HepG2 (cell line): ENCODE data around the gene TPRN. TPM values are rescaled to one million over a fixed set of nuclear protein-coding genes. Genes with fewer than 3 reads are reported as not detected.

Experiments used
- ATF7 ChIP-seq, 2 experiments: fragments of 450-650 bp in 1 of 2; sonication (generic) in 1 of 2; formaldehyde crosslinking in 1 of 2; IDR thresholded peaks; 2 replicates each; pipeline versions ENCODE4 v1.4.0 to v1.6.1; 2016 to 2020; ENCODE audit warnings: antibody characterized with exemption in 1 of 2, mild to moderate bottlenecking in 1 of 2, missing genetic modification reagents in 1 of 2
- CBFB ChIP-seq: sonication (generic); formaldehyde crosslinking; IDR thresholded peaks from 2 replicates; pipeline ENCODE4 v1.4.0; 2020; ENCODE audit warnings: missing genetic modification reagents
- EED ChIP-seq: sonication (generic); formaldehyde crosslinking; IDR thresholded peaks from 2 replicates; pipeline ENCODE4 v1.5.0; 2020; ENCODE audit warnings: mild to moderate bottlenecking, missing genetic modification reagents
- FIP1L1 ChIP-seq: fragments of 200-400 bp; formaldehyde crosslinking; IDR thresholded peaks from 2 replicates; pipeline ENCODE4 v1.6.1; 2018; ENCODE audit warnings: low read depth, mild to moderate bottlenecking, low read length, moderate library complexity, borderline replicate concordance; ENCODE audit not compliant: insufficient read depth
- HNF4G ChIP-seq, 2 experiments: sonication (generic) in 1 of 2; formaldehyde crosslinking in 1 of 2; IDR thresholded peaks; 2 replicates each; pipeline versions ENCODE4 v1.4.0 to v1.6.1; 2011 to 2020; ENCODE audit warnings: borderline replicate concordance in 2 of 2, low read depth in 2 of 2, mild to moderate bottlenecking in 2 of 2, low read length in 1 of 2, missing genetic modification reagents in 1 of 2, moderate library complexity in 1 of 2
- RXRB ChIP-seq: IDR thresholded peaks from 2 replicates; pipeline ENCODE4 v1.6.1; 2016; ENCODE audit warnings: borderline replicate concordance, missing genetic modification reagents, missing compliant biosample characterization
- YY1 ChIP-seq: IDR thresholded peaks from 2 replicates; pipeline ENCODE4 v1.6.1; 2011; ENCODE audit warnings: low read length, low read depth, moderate library complexity, mild to moderate bottlenecking; ENCODE audit not compliant: insufficient read depth, insufficient replicate concordance
- ZNF136 ChIP-seq: sonication (generic); formaldehyde crosslinking; IDR thresholded peaks from 2 replicates; pipeline ENCODE4 v1.8.1; 2022; ENCODE audit warnings: low read depth, mild to moderate bottlenecking, moderate library complexity, missing genetic modification reagents
- ZNF432 ChIP-seq: sonication (generic); formaldehyde crosslinking; IDR thresholded peaks from 2 replicates; pipeline ENCODE4 v1.5.0; 2020; ENCODE audit warnings: missing genetic modification reagents, mild to moderate bottlenecking, borderline replicate concordance
- polyA plus RNA-seq, 8 experiments: library from polyadenylated mRNA; depleted of rRNA in 3 of 8; stranded (reverse) in 7 of 8; unstranded in 1 of 8; fragments of >200 nt; fragmentation: Illumina TruSeq in 4 of 8; extraction: Trizol in 4 of 8; gene quantifications; 2 replicates each; pipeline versions ENCODE4 v1.2.1 to v1.2.3, GENCODE V29; 2011 to 2016; ENCODE audit warnings: low read depth in 4 of 8, missing spikeins in 1 of 8, mixed read lengths in 1 of 8; ENCODE audit not compliant: insufficient read depth in 1 of 8
- total RNA-seq, 5 experiments: library from RNA; depleted of rRNA; stranded (reverse); fragments of >200 nt; fragmentation: Illumina TruSeq; extraction: Trizol; gene quantifications; 2 replicates each; pipeline ENCODE4 v1.2.3, GENCODE V29; 2016; ENCODE audit warnings: low read depth in 1 of 5
- TF ChIP-seq, protein P1 (sequence below), 2 experiments: fragments of 450-650 bp in 1 of 2; sonication (generic) in 1 of 2; formaldehyde crosslinking in 1 of 2; IDR thresholded peaks; 2 replicates each; pipeline versions ENCODE4 v1.6.1 to v1.8.0; 2016 to 2022; ENCODE audit warnings: antibody characterized with exemption in 1 of 2, mild to moderate bottlenecking in 1 of 2, missing genetic modification reagents in 1 of 2
- TF ChIP-seq, protein P2 (sequence below): sonication (generic); formaldehyde crosslinking; IDR thresholded peaks from 2 replicates; pipeline ENCODE4 v1.5.0; 2020; ENCODE audit warnings: mild to moderate bottlenecking, low read depth, missing genetic modification reagents, borderline replicate concordance
- TF ChIP-seq, protein P3 (sequence below), 2 experiments: sonication (generic) in 1 of 2; formaldehyde crosslinking in 1 of 2; IDR thresholded peaks; 2 replicates each; pipeline versions ENCODE4 v1.4.0 to v1.6.1; 2018 to 2020; ENCODE audit warnings: missing genetic modification reagents in 2 of 2, borderline replicate concordance in 1 of 2, low read depth in 1 of 2, mild to moderate bottlenecking in 1 of 2, missing biosample characterization in 1 of 2

The TPRN gene
- total and polyA plus RNA-seq, 2 of the 13 experiments (the other 11 are each of a cell fraction or from before 2014, with no cell fraction given), result 10.1 to 19.2 TPM

DNA sequence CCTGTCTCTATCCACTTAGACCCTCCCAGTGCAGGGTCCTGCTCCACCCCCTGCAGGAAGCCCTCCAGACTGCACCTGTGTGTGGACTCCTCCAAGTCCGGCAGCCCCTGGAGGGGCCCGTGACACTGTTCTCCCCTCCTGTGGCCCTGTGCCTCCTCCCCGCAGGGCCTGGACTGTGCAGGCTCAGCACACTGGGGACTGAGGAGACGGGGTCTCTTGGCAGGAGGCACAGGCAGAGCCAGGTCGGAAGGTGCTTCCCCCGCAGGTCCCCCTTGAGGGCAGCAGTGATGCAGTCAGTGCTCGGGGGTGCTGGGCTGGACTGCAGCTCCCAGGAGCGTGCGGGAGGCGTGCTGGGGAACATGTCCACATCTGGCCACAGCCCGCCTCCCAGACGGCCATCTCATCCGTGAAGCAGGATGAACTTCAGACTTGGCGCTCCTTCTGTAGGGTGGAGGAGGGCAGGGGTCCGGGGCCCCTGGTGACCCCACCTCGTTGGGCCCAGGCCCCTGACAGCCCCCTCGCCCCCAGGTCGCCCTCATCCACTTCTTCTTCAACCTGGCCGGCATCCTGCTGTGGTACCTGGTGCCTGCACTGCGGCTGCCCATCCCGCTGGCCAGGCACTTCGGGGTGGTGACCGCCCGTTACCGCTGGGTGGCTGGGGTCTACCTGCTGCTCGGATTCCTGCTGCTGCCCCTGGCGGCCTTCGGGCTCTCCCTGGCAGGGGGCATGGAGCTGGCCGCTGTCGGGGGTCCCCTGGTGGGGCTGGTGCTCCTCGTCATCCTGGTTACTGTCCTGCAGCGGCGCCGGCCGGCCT is 35.1 kb upstream of the TPRN start (continued):
- TF ChIP-seq, protein P1, sequence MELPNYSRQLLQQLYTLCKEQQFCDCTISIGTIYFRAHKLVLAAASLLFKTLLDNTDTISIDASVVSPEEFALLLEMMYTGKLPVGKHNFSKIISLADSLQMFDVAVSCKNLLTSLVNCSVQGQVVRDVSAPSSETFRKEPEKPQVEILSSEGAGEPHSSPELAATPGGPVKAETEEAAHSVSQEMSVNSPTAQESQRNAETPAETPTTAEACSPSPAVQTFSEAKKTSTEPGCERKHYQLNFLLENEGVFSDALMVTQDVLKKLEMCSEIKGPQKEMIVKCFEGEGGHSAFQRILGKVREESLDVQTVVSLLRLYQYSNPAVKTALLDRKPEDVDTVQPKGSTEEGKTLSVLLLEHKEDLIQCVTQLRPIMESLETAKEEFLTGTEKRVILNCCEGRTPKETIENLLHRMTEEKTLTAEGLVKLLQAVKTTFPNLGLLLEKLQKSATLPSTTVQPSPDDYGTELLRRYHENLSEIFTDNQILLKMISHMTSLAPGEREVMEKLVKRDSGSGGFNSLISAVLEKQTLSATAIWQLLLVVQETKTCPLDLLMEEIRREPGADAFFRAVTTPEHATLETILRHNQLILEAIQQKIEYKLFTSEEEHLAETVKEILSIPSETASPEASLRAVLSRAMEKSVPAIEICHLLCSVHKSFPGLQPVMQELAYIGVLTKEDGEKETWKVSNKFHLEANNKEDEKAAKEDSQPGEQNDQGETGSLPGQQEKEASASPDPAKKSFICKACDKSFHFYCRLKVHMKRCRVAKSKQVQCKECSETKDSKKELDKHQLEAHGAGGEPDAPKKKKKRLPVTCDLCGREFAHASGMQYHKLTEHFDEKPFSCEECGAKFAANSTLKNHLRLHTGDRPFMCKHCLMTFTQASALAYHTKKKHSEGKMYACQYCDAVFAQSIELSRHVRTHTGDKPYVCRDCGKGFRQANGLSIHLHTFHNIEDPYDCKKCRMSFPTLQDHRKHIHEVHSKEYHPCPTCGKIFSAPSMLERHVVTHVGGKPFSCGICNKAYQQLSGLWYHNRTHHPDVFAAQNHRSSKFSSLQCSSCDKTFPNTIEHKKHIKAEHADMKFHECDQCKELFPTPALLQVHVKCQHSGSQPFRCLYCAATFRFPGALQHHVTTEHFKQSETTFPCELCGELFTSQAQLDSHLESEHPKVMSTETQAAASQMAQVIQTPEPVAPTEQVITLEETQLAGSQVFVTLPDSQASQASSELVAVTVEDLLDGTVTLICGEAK (IDR thresholded peaks at IDR 0.05), result no peak
- TF ChIP-seq, protein P1 (CRISPR knock-in tag; IDR thresholded peaks at IDR 0.05), result no peak
- TF ChIP-seq ATF7 (IDR thresholded peaks at IDR 0.05) (no peak), ATF7 (CRISPR knock-in tag; IDR thresholded peaks at IDR 0.05) (no peak), RXRB (peak; percentile 30; the same call in 1 of the 2 replicates), ZNF136 (CRISPR knock-in tag) (no peak), FIP1L1 (no peak), CBFB (CRISPR knock-in tag) (peak; percentile 19; the same call in 1 of the 2 replicates), YY1 (no peak), HNF4G (IDR thresholded peaks at IDR 0.05; ENCODE audit: borderline replicate concordance, low read depth, low read length) (peak; percentile 44; the same call in 1 of the 2 replicates), HNF4G (CRISPR knock-in tag; IDR thresholded peaks at IDR 0.05; ENCODE audit: borderline replicate concordance, low read depth) (no peak), ZNF432 (CRISPR knock-in tag) (no peak), EED (no peak)
- TF ChIP-seq, protein P2, sequence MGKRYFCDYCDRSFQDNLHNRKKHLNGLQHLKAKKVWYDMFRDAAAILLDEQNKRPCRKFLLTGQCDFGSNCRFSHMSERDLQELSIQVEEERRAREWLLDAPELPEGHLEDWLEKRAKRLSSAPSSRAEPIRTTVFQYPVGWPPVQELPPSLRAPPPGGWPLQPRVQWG (CRISPR knock-in tag), result no peak
- TF ChIP-seq, protein P3, sequence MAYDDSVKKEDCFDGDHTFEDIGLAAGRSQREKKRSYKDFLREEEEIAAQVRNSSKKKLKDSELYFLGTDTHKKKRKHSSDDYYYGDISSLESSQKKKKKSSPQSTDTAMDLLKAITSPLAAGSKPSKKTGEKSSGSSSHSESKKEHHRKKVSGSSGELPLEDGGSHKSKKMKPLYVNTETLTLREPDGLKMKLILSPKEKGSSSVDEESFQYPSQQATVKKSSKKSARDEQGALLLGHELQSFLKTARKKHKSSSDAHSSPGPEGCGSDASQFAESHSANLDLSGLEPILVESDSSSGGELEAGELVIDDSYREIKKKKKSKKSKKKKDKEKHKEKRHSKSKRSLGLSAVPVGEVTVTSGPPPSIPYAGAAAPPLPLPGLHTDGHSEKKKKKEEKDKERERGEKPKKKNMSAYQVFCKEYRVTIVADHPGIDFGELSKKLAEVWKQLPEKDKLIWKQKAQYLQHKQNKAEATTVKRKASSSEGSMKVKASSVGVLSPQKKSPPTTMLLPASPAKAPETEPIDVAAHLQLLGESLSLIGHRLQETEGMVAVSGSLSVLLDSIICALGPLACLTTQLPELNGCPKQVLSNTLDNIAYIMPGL (CRISPR knock-in tag; IDR thresholded peaks at IDR 0.05; ENCODE audit: borderline replicate concordance in 1 of 2, low read depth in 1 of 2), result peak; percentile 31 to 76; a peak in 3 of 4 replicates
